ENCODE measurements around the gene BRD1. TPM values are rescaled to one million over a fixed set of nuclear protein-coding genes. Genes with fewer than 3 reads are reported as not detected.

BRD1 gene
- total and polyA plus RNA-seq, 9 of the 15 experiments (the other 6 are each of a cell fraction or from before 2014, with no cell fraction given), result 0.42 to 17.6 (median 5.5) TPM

GRCh38 chr22:49795521-49795920 lies 32.2 kb downstream of the BRD1 start:
- H3K36me3 ChIP-seq (ENCODE audit: control insufficient read depth, insufficient read depth, low read length), result peaks cover 84% of the 10 kb centered on the region; the same call in 2 of the 3 replicates
- H3K9me1 ChIP-seq (ENCODE audit: control insufficient read depth, insufficient read depth, low read length), result no peaks in the 10 kb centered on the region
- no TSS peak for BruUV-seq (replicated peaks)
- H3K4me1 ChIP-seq (replicated peaks in 1 of 2; ENCODE audit: control insufficient read depth in 2 of 2, insufficient read depth in 2 of 2, low read length in 2 of 2), result peaks cover 0 to 8% of the 10 kb centered on the region in 2 experiments; a peak in 1 of 5 replicates
- no peak overlapping the region for H3K4me3 ChIP-seq
- peaks cover 8% of the 10 kb centered on the region for H3K79me2 ChIP-seq (ENCODE audit: control insufficient read depth, insufficient read depth, low read length)
- TF ChIP-seq HCFC1 (IDR thresholded peaks at IDR 0.05; ENCODE audit: low read depth, low read length) (no peak), E4F1 (CRISPR knock-in tag; IDR thresholded peaks at IDR 0.05; ENCODE audit: borderline replicate concordance) (no peak), XRCC5 (IDR thresholded peaks at IDR 0.05; ENCODE audit: low read depth, low read length) (no peak), TEAD2 (tag; IDR thresholded peaks at IDR 0.05) (no peak), ZNF75A (CRISPR knock-in tag; IDR thresholded peaks at IDR 0.05) (no peak), CHD4 (IDR thresholded peaks at IDR 0.05; ENCODE audit: insufficient read depth, insufficient replicate concordance, low read depth, low read length, poor library complexity, severe bottlenecking) (no peak), POLR2A (conservative IDR thresholded peaks at IDR 0.05) (no peak), NR2C1 (IDR thresholded peaks at IDR 0.05) (no peak), NR2C1 (tag; IDR thresholded peaks at IDR 0.05) (no peak), MCM5 (IDR thresholded peaks at IDR 0.05; ENCODE audit: low read depth) (no peak), OTX1 (CRISPR knock-in tag; IDR thresholded peaks at IDR 0.05) (no peak), POLR2AphosphoS5 (IDR thresholded peaks at IDR 0.05; ENCODE audit: control insufficient read depth, insufficient read depth, low read depth, low read length) (no peak), HMG20B (CRISPR knock-in tag; IDR thresholded peaks at IDR 0.05) (no peak), MYNN (IDR thresholded peaks at IDR 0.05) (no peak), MYNN (CRISPR knock-in tag; IDR thresholded peaks at IDR 0.05) (no peak), ZNF449 (CRISPR knock-in tag; IDR thresholded peaks at IDR 0.05) (no peak), ZNF121 (CRISPR knock-in tag; conservative IDR thresholded peaks at IDR 0.05) (no peak), ZNF398 (CRISPR knock-in tag; IDR thresholded peaks at IDR 0.05) (no peak)
- WGBS (ENCODE audit: insufficient coverage, low coverage, missing lambda C conversion rate), result 95% methylated on average over 9 of the region's 11 CpGs
- no peak overlapping the region for H2AFZ ChIP-seq (ENCODE audit: low read depth, low read length)
- ATAC-seq (no peak), FAIRE-seq (no peak), DNase-seq (ENCODE audit: extremely low read depth in 1 of 4, low spot score in 3 of 4) (no peak)
- peak overlapping the region in 1 of 2 experiments; percentile 35; a peak in 1 of 4 replicates for H3K9ac ChIP-seq (ENCODE audit: insufficient read depth in 1 of 2, low read depth in 2 of 2, low read length in 2 of 2)
- peaks cover 6% of the 10 kb centered on the region; the same call in 1 of the 2 replicates for H4K20me1 ChIP-seq (replicated peaks; ENCODE audit: control insufficient read depth, insufficient read depth, low read length)
- intact Hi-C loops (cut with micrococcal nuclease), result no loop called here
- no peaks in the 10 kb centered on the region for H3K27me3 ChIP-seq (ENCODE audit: control insufficient read depth in 2 of 2, insufficient read depth in 2 of 2, low read length in 2 of 2)
- H3K9me3 ChIP-seq (replicated peaks; ENCODE audit: control insufficient read depth, insufficient read depth, low read depth, low read length), result no peaks in the 10 kb centered on the region
- ChIA-PET CTCF (ENCODE audit: low intra/inter-chr PET ratio) (no interaction called here), POLR2A (interaction anchor here (0.6 kb wide), 1 partner anchor 20 kb away, joined by 3 read pairs; no protein-coding TSS in a partner anchor)
- H3K27ac ChIP-seq (ENCODE audit: extremely low read depth, low read depth, low read length), result no peak overlapping the region
- in situ Hi-C loops (cut with MboI), result no loop called here
- H3K4me2 ChIP-seq (ENCODE audit: insufficient read depth, low read length), result no peak overlapping the region

All from K562 (cell line).